ENCODE measurements around the gene B4GALNT2. TPM values are rescaled to one million over a fixed set of nuclear protein-coding genes. Genes with fewer than 3 reads are reported as not detected.
"Not testable (repeated sequence)": the region's sequence is repeated elsewhere in the genome, so short reads cannot be mapped to it uniquely, and the experiment has no call there.

Gene B4GALNT2
- total RNA-seq, 1 experiment from 2014 or later, result not detected

GRCh38 chr17:49123061-49123460 is 9.5 kb upstream of the B4GALNT2 start:
- no peak overlapping the region for H3K27ac ChIP-seq (ENCODE audit: low read depth, low read length, poor library complexity, severe bottlenecking)
- POLR2A ChIA-PET (ENCODE audit: low non-redundant PET), result no interaction called here
- no peaks in the 10 kb centered on the region for H3K27me3 ChIP-seq (replicated peaks; ENCODE audit: insufficient read depth, low read depth, low read length, poor library complexity)
- no TSS peak for BruUV-seq (replicated peaks)
- TF ChIP-seq EZH2 (IDR thresholded peaks at IDR 0.05; ENCODE audit: borderline replicate concordance, low read depth, low read length, poor library complexity, severe bottlenecking) (no peak), CTCF (conservative IDR thresholded peaks at IDR 0.05; ENCODE audit: low read depth, low read length) (no peak)
- H3K36me3 ChIP-seq (ENCODE audit: insufficient read depth, low read length, poor library complexity, severe bottlenecking), result no peaks in the 10 kb centered on the region
- no peaks in the 10 kb centered on the region for H3K4me1 ChIP-seq (ENCODE audit: insufficient read depth, low read length, poor library complexity, severe bottlenecking)
- no peak for DNase-seq (ENCODE audit: low spot score)
- intact Hi-C loops (cut with micrococcal nuclease; ENCODE audit: unreplicated experiment), result no loop called here
- H3K9me3 ChIP-seq (ENCODE audit: low read depth, low read length, poor library complexity, severe bottlenecking), result peaks cover 7% of the 10 kb centered on the region
- no peak overlapping the region for H3K4me3 ChIP-seq (ENCODE audit: low read depth, low read length, poor library complexity, severe bottlenecking)
- CTCF ChIA-PET, result no interaction called here

GRCh38 chr17:49125449-49125848 is 7.1 kb upstream of the B4GALNT2 start:
- TF ChIP-seq EZH2 (IDR thresholded peaks at IDR 0.05; ENCODE audit: borderline replicate concordance, low read depth, low read length, poor library complexity, severe bottlenecking) (no peak), CTCF (conservative IDR thresholded peaks at IDR 0.05; ENCODE audit: low read depth, low read length) (no peak)
- intact Hi-C loops (cut with micrococcal nuclease; ENCODE audit: unreplicated experiment), result no loop called here
- peaks cover 14% of the 10 kb centered on the region for H3K9me3 ChIP-seq (ENCODE audit: low read depth, low read length, poor library complexity, severe bottlenecking)
- POLR2A ChIA-PET (ENCODE audit: low non-redundant PET), result no interaction called here
- no TSS peak for BruUV-seq (replicated peaks)
- CTCF ChIA-PET, result no interaction called here
- no peaks in the 10 kb centered on the region for H3K4me1 ChIP-seq (ENCODE audit: insufficient read depth, low read length, poor library complexity, severe bottlenecking)
- no peak for DNase-seq (ENCODE audit: low spot score)
- H3K4me3 ChIP-seq (ENCODE audit: low read depth, low read length, poor library complexity, severe bottlenecking), result no peak overlapping the region
- no peaks in the 10 kb centered on the region for H3K36me3 ChIP-seq (ENCODE audit: insufficient read depth, low read length, poor library complexity, severe bottlenecking)
- H3K27ac ChIP-seq (ENCODE audit: low read depth, low read length, poor library complexity, severe bottlenecking), result no peak overlapping the region
- no peaks in the 10 kb centered on the region for H3K27me3 ChIP-seq (replicated peaks; ENCODE audit: insufficient read depth, low read depth, low read length, poor library complexity)

GRCh38 chr17:49126183-49126859 is 6.2 kb upstream of the B4GALNT2 start:
- BruUV-seq (replicated peaks); H3K4me1 ChIP-seq (ENCODE audit: insufficient read depth, low read length, poor library complexity, severe bottlenecking); intact Hi-C loops (cut with micrococcal nuclease; ENCODE audit: unreplicated experiment); H3K36me3 ChIP-seq (ENCODE audit: insufficient read depth, low read length, poor library complexity, severe bottlenecking); POLR2A ChIA-PET (ENCODE audit: low non-redundant PET); H3K27me3 ChIP-seq (replicated peaks; ENCODE audit: insufficient read depth, low read depth, low read length, poor library complexity); H3K27ac ChIP-seq (ENCODE audit: low read depth, low read length, poor library complexity, severe bottlenecking); CTCF ChIA-PET; DNase-seq (ENCODE audit: low spot score); H3K4me3 ChIP-seq (ENCODE audit: low read depth, low read length, poor library complexity, severe bottlenecking): not testable (repeated sequence)
- peaks cover 11% of the 10 kb centered on the region for H3K9me3 ChIP-seq (ENCODE audit: low read depth, low read length, poor library complexity, severe bottlenecking)

GRCh38 chr17:49129359-49129950 is 3.1 kb upstream of the B4GALNT2 start:
- peaks cover 27% of the 10 kb centered on the region for H3K27me3 ChIP-seq (replicated peaks; ENCODE audit: insufficient read depth, low read depth, low read length, poor library complexity)
- H3K36me3 ChIP-seq (ENCODE audit: insufficient read depth, low read length, poor library complexity, severe bottlenecking); POLR2A ChIA-PET (ENCODE audit: low non-redundant PET); CTCF ChIA-PET; H3K4me1 ChIP-seq (ENCODE audit: insufficient read depth, low read length, poor library complexity, severe bottlenecking); BruUV-seq (replicated peaks); intact Hi-C loops (cut with micrococcal nuclease; ENCODE audit: unreplicated experiment); H3K4me3 ChIP-seq (ENCODE audit: low read depth, low read length, poor library complexity, severe bottlenecking); DNase-seq (ENCODE audit: low spot score); H3K9me3 ChIP-seq (ENCODE audit: low read depth, low read length, poor library complexity, severe bottlenecking); H3K27ac ChIP-seq (ENCODE audit: low read depth, low read length, poor library complexity, severe bottlenecking): not testable (repeated sequence)
